DND-41 (cell line): ENCODE measurements around the gene MAPK7.

ENCODE experiments used
- ATAC-seq: fragments of 200-7000 bp; cut with Tn5 transposase; 3 replicates; pipeline ENCODE4 v1.9.1; 2021; ENCODE audit warnings: low read depth; ENCODE audit not compliant: insufficient read depth
- DNase-seq: peaks from one replicate; pipeline ENCODE4 v3.0.0-alpha.2; 2020
- H2AFZ ChIP-seq: 2 replicates; pipeline ENCODE4 v1.6.0; 2012; ENCODE audit warnings: low read depth, low read length
- H3K27ac ChIP-seq: 2 replicates; pipeline ENCODE4 v1.5.1; 2012; ENCODE audit warnings: low read length, inconsistent platforms
- H3K27me3 ChIP-seq: fragments of 200-600 bp; sonication (generic); 2 replicates; pipeline ENCODE4 v1.6.0; 2012; ENCODE audit warnings: low read length, mild to moderate bottlenecking, inconsistent platforms; ENCODE audit not compliant: insufficient read depth, poor library complexity
- H3K36me3 ChIP-seq: 2 replicates; pipeline ENCODE4 v1.5.1; 2012; ENCODE audit warnings: low read length, inconsistent platforms; ENCODE audit not compliant: insufficient read depth
- H3K4me1 ChIP-seq: 2 replicates; pipeline ENCODE4 v1.5.1; 2012; ENCODE audit warnings: mild to moderate bottlenecking, low read length; ENCODE audit not compliant: insufficient read depth
- H3K4me2 ChIP-seq: 2 replicates; pipeline ENCODE4 v1.6.0; 2012; ENCODE audit warnings: mild to moderate bottlenecking, moderate library complexity, low read length, inconsistent platforms; ENCODE audit not compliant: insufficient read depth
- H3K4me3 ChIP-seq, 2 experiments: fragments of 200-600 bp in 1 of 2; shearing (Covaris generic) in 1 of 2; 2 replicates each; pipeline ENCODE4 v1.5.1; 2012 to 2016; ENCODE audit warnings: inconsistent platforms in 2 of 2, low read length in 2 of 2, mild to moderate bottlenecking in 2 of 2, low read depth in 1 of 2, moderate library complexity in 1 of 2
- H3K79me2 ChIP-seq: 2 replicates; pipeline ENCODE4 v1.6.0; 2012; ENCODE audit warnings: low read length, inconsistent platforms; ENCODE audit not compliant: insufficient read depth
- H3K9ac ChIP-seq: 2 replicates; pipeline ENCODE4 v1.6.0; 2012; ENCODE audit warnings: low read depth, mild to moderate bottlenecking, inconsistent platforms, low read length, moderate library complexity
- H3K9me3 ChIP-seq: 2 replicates; pipeline ENCODE4 v1.5.1; 2012; ENCODE audit warnings: low read length, moderate library complexity, mild to moderate bottlenecking, inconsistent platforms; ENCODE audit not compliant: insufficient read depth, severe bottlenecking
- H4K20me1 ChIP-seq: 2 replicates; pipeline ENCODE4 v1.6.0; 2012; ENCODE audit warnings: low read length; ENCODE audit not compliant: insufficient read depth
- CTCF ChIP-seq: IDR thresholded peaks from 2 replicates; pipeline ENCODE4 v1.5.1; 2012; ENCODE audit warnings: borderline replicate concordance, low read length, moderate library complexity, mild to moderate bottlenecking; ENCODE audit not compliant: poor library complexity, severe bottlenecking; ENCODE audit errors: extremely low read depth
- EZH2 ChIP-seq: IDR thresholded peaks from 3 replicates; pipeline ENCODE4 v1.6.1; 2012; ENCODE audit warnings: borderline replicate concordance, low read depth, mild to moderate bottlenecking, moderate library complexity, low read length, inconsistent platforms; ENCODE audit not compliant: severe bottlenecking

The MAPK7 gene

DNA sequence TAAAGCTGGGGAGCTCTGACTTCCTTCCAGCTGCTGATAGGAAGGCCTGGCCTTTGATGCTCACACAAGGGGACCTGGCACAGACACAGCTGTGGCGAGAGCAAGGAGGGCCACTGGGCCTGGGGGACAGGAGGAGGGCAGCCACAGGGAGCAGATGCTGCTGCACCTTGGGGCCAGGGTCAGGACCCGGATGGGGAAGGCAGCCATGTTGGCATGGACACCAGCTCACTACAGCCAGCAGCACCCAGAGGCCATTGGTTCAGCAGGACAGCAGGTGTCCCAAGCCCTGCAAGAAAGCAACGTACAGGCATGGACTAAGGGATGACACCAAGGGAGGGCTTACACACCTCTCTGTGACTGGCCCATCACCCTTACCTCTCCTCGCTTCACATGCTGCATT lies 24.7 kb downstream of the MAPK7 start:
- DNase-seq, result no peak

DNA sequence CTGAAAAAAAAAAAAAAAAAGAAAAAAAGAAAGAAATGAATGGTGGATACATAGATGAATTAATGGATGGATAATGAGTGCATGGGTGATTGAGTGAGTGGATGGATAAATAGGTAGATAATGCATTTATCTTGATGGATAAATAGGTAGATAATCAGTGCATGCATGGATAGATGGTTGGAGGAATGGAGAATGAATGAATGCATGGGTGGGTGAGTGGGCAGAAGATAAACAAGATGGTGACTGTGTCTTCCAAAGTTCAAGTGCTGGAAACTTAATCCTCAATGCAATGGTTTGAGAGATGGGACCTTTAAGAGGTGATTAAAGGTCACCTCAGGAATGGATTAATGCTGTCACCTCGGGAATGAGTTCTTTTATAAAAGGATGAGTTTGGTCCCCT lies 26.0 kb downstream of the MAPK7 start:
- Histone ChIP-seq H3K4me3 (no peak overlapping the region), H3K9me3 (no peaks in the 10 kb centered on the region), H3K36me3 (no peaks in the 10 kb centered on the region), H3K27me3 (peaks cover 3% of the 10 kb centered on the region), H3K9ac (no peak overlapping the region), H2AFZ (no peak overlapping the region), H3K27ac (no peak overlapping the region), H3K4me1 (no peaks in the 10 kb centered on the region), H4K20me1 (no peaks in the 10 kb centered on the region; the same call in 1 of the 2 replicates), H3K79me2 (no peaks in the 10 kb centered on the region), H3K4me2 (no peak overlapping the region)
- ATAC-seq (no peak), DNase-seq (no peak)
- no peak for TF ChIP-seq CTCF
- TF ChIP-seq EZH2, result no peak

More for the DNA sequence above, 24.7 kb downstream of the MAPK7 start:
- Histone ChIP-seq H3K4me3 (no peak overlapping the region), H3K9me3 (no peaks in the 10 kb centered on the region), H3K27ac (no peak overlapping the region), H3K4me1 (no peaks in the 10 kb centered on the region), H2AFZ (no peak overlapping the region), H3K9ac (no peak overlapping the region), H3K27me3 (peaks cover 3% of the 10 kb centered on the region), H3K79me2 (no peaks in the 10 kb centered on the region), H4K20me1 (no peaks in the 10 kb centered on the region; the same call in 1 of the 2 replicates), H3K36me3 (no peaks in the 10 kb centered on the region), H3K4me2 (no peak overlapping the region)
- TF ChIP-seq CTCF (no peak), EZH2 (no peak)
- ATAC-seq, result no peak

GRCh38 chr17:19405114-19405513 lies 26.8 kb downstream of the MAPK7 start:
- Histone ChIP-seq H4K20me1 (no peaks in the 10 kb centered on the region; the same call in 1 of the 2 replicates), H3K36me3 (no peaks in the 10 kb centered on the region), H3K4me1 (no peaks in the 10 kb centered on the region), H3K4me2 (no peak overlapping the region), H3K27me3 (peaks cover 4% of the 10 kb centered on the region), H3K9ac (no peak overlapping the region), H3K27ac (no peak overlapping the region), H3K9me3 (no peaks in the 10 kb centered on the region), H3K79me2 (no peaks in the 10 kb centered on the region), H3K4me3 (no peak overlapping the region), H2AFZ (no peak overlapping the region)
- TF ChIP-seq CTCF (no peak), EZH2 (no peak)
- ATAC-seq (no peak), DNase-seq (no peak)
